Stimulated activated CD4-positive, alpha-beta T cell treated with anti-CD3 and anti-CD28 coated beads, Interleukin-1b, Interleukin-23, amount 100 ng/mL, for 1 hour (primary cell): Measurements from ENCODE around the gene PRRX1.

Experiments used
- DNase-seq, 2 donors: peaks; one replicate each; pipeline ENCODE4 v3.0.0-alpha.2; 2020; ENCODE audit warnings: low read depth in 2 of 2

The PRRX1 gene

GRCh38 chr1:170768929-170769328 is 105.0 kb downstream of the PRRX1 start:
- DNase-seq: no peak

GRCh38 chr1:170769691-170770090 is 105.8 kb downstream of the PRRX1 start:
- DNase-seq: no peak

DNA sequence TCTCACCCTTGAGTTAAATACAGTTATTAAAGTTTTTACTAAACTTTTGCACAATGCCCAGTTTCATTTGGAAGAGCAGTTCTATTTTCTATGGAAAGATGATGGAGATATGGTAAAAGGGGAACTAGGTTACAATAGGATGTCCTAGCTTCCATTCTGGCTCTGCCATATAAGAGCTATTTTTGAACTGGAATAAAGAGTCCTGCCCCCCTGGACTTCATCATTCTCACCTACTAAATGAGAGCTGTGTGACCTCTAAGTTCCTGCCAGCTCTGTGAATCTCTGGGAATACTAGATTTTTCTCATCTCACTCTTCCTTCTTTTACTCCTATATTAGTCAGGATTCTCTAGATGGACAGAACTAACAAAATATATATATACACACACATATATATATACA is 106.3 kb downstream of the PRRX1 start:
- no peak for DNase-seq

- no peak for DNase-seq
These were observed 112.3 kb downstream of the PRRX1 start for GRCh38 chr1:170776252-170776651.

DNA sequence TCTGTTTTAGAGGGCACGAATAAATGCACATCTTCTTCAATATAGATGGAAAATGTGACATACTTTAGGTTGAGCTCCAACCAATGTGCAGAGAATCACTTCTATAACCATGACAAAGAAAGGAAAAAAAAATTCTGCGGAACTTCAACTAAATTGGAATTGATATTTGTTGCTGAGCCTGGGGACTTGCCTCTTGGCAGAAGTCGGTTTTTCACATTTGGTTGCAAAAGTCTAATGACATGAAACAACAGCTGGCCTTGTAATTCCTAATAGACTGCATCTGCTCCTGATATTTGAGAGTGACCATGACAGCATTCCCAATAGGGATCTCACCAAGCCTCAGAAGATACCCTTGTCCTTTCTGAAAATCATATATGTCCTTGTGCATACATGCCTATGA is 112.8 kb downstream of the PRRX1 start:
- DNase-seq: no peak
